T-helper 2 cell treated with Interferon-gamma antibody and Interleukin-4, amounts not matched to agents 5 μg/mL and 100 μg/mL, for 36 hours (primary cell): Measurements from ENCODE around the gene CYSTM1.

Source experiments
- DNase-seq: peaks from one replicate; pipeline ENCODE4 v3.0.0; 2021; ENCODE audit warnings: low spot score
- H3K27ac Mint-ChIP-seq: one replicate; pipeline ENCODE4 v1.8.0; 2021; ENCODE audit warnings: mild to moderate bottlenecking, mixed read lengths
- H3K27me3 Mint-ChIP-seq: one replicate; pipeline ENCODE4 v1.8.0; 2021; ENCODE audit warnings: low read depth, mixed read lengths
- H3K36me3 Mint-ChIP-seq: one replicate; pipeline ENCODE4 v1.8.0; 2021; ENCODE audit warnings: low read depth, mixed read lengths
- H3K4me1 Mint-ChIP-seq: one replicate; pipeline ENCODE4 v1.8.0; 2021; ENCODE audit warnings: low read depth, mixed read lengths
- H3K4me3 Mint-ChIP-seq: one replicate; pipeline ENCODE4 v1.8.0; 2022; ENCODE audit warnings: mild to moderate bottlenecking, moderate library complexity, mixed read lengths
- H3K9me3 Mint-ChIP-seq: one replicate; pipeline ENCODE4 v1.8.0; 2021; ENCODE audit warnings: mixed read lengths

CYSTM1 gene

DNA sequence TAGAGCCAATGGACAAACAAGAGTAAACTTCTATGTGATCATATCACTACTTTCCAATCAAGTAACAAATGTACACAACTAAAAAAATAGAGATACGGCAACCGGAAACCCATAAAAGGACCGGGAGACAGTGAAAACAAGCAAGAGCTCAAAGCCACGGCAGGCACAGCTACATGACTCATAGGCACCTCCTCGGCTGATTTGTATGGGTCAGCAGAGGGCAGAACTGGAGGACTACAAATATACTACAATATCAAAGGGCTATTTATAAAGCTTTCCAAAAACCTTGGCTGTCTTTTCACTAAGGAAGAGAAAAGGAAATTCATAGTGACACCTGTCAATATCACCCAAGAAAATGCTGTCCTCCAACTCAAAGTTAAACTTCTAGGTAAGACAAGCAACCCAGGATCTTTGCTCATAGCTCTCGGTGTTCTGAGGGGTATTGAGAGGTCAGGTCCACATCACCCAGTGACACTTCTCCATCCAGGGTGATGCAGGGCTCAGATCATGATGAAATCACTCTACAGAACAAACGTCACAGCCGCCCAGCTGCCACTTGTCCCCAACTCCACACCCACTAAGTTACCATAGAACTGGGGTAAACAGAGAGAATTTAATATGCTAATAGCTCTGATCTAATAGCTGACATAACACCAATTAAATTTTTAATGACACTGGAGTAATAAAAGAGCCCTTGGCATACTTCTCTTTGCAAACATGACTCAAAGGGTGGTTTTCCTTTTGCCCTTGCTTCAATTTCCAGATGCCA lies 86.6 kb downstream of the CYSTM1 start:
- Mint-ChIP-seq H3K27me3 (no peaks in the 10 kb centered on the region), H3K4me1 (peaks cover 45% of the 10 kb centered on the region), H3K27ac (peak overlapping the region; percentile 45), H3K9me3 (no peaks in the 10 kb centered on the region), H3K4me3 (no peak overlapping the region), H3K36me3 (peaks cover 30% of the 10 kb centered on the region)
- DNase-seq, result no peak

DNA sequence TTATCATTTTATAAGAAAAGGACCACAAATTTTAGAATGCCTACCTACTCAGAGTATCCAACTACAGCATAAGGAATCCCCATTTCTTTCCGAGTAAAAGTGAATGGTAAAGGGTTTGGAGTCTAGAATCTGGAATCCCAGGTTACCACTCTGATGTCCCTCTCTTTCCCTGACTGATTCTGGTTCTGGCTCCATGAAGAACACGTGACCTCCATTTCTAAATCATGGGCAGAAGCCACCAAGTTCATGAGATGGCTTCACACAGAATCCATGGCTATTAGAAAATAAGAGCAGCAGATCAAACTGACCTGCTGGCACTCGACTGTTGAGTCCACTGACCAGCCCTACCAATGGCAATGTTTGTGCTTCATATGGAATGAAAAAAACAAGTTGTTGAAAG lies 87.2 kb downstream of the CYSTM1 start:
- peaks cover 50% of the 10 kb centered on the region for H3K4me1 Mint-ChIP-seq
- H3K27ac Mint-ChIP-seq, result no peak overlapping the region
- peaks cover 30% of the 10 kb centered on the region for H3K36me3 Mint-ChIP-seq
- DNase-seq, result no peak
- no peak overlapping the region for H3K4me3 Mint-ChIP-seq
- no peaks in the 10 kb centered on the region for H3K27me3 Mint-ChIP-seq
- no peaks in the 10 kb centered on the region for H3K9me3 Mint-ChIP-seq

DNA sequence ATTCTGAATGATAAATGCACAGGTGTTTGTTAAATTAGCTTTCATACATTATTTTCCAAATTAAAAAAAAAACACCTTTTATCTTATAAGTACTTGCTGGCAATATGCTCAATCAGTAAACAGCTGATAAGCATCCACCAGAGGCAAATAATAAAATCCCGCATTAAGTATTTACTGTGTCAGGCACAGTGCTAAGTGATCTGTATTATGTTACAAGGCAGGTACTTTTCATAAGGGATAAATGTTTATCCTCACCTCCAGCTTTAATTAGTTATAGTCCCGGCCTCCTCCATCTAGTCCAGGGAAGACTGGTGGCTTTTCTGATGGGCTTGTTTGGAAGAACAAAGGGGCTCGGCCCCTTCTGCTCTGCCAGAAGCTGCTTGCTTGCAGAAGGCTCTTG lies 87.9 kb downstream of the CYSTM1 start:
- no peak for DNase-seq
- no peaks in the 10 kb centered on the region for H3K27me3 Mint-ChIP-seq
- no peak overlapping the region for H3K27ac Mint-ChIP-seq
- peaks cover 25% of the 10 kb centered on the region for H3K36me3 Mint-ChIP-seq
- H3K4me1 Mint-ChIP-seq, result peaks cover 50% of the 10 kb centered on the region
- H3K4me3 Mint-ChIP-seq, result no peak overlapping the region
- no peaks in the 10 kb centered on the region for H3K9me3 Mint-ChIP-seq

GRCh38 chr5:140265845-140266244 lies 90.9 kb downstream of the CYSTM1 start:
- peaks cover 4% of the 10 kb centered on the region for H3K36me3 Mint-ChIP-seq
- H3K4me3 Mint-ChIP-seq, result peak overlapping the region; percentile 6
- no peaks in the 10 kb centered on the region for H3K27me3 Mint-ChIP-seq
- H3K27ac Mint-ChIP-seq, result peak overlapping the region; percentile 42
- DNase-seq, result no peak
- H3K9me3 Mint-ChIP-seq, result no peaks in the 10 kb centered on the region
- H3K4me1 Mint-ChIP-seq, result peaks cover 35% of the 10 kb centered on the region

DNA sequence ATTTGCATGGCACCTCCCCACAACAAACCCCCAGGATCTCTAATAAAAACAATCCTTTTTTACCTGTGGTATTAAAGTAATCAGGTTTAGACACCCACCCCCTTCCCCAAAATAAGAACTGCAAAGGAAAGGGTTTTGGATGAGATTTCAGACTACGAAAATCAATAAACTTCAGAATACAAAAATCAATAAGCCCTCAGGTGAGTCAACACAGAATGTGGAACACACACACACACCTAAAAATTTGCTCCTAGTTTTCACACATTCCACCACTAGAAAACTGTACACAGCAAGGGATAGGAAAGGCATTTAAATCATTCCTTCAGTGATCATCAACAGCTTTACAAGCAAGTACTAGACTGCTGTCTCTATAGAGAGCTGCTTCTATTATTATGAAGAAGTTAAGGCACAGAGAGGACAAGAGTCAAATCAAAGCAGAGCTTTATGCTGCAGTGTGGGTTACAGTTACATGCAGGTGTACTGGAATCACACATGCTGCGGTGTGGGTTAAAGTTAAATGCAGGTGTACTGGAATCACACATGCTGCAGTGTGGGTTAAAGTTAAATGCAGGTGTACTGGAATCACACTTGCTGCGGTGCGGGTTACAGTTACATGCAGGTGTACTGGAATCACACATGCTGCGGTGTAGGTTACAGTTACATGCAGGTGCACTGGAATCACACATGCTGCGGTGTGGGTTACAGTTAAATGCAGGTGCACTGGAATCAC lies 91.6 kb downstream of the CYSTM1 start:
- Mint-ChIP-seq H3K27ac (peak overlapping the region; percentile 42), H3K4me3 (peak overlapping the region; percentile 7), H3K27me3 (no peaks in the 10 kb centered on the region), H3K4me1 (peaks cover 33% of the 10 kb centered on the region), H3K9me3 (no peaks in the 10 kb centered on the region), H3K36me3 (peaks cover 4% of the 10 kb centered on the region)
- DNase-seq, result no peak

GRCh38 chr5:140267201-140267540 lies 92.2 kb downstream of the CYSTM1 start:
- peaks cover 4% of the 10 kb centered on the region for H3K36me3 Mint-ChIP-seq
- H3K27me3 Mint-ChIP-seq, result no peaks in the 10 kb centered on the region
- H3K4me1 Mint-ChIP-seq, result peaks cover 31% of the 10 kb centered on the region
- H3K4me3 Mint-ChIP-seq, result peak overlapping the region; percentile 6
- DNase-seq, result no peak
- no peaks in the 10 kb centered on the region for H3K9me3 Mint-ChIP-seq
- no peak overlapping the region for H3K27ac Mint-ChIP-seq

DNA sequence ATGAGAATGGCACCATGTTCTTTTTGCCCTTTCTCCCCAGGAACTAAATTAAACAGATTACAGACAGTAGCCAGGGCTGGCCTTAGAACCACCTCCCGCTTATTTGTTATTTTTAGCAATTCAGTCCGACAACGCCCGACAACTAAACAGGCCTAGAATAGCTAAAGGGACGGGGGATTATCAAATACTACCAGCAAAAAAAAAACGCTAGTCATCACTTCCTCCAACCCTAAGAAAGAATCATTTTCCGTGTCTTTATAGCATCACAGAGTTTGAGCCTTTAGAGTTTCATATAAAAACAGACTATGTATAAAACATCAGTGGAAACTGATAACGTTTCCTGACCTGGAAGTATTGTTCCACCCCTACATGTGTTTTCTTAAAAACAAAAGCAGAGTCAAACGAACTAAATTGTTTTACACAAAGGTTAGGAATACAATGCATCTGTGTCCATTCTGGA lies 92.6 kb downstream of the CYSTM1 start:
- H3K4me1 Mint-ChIP-seq, result peaks cover 31% of the 10 kb centered on the region

DNA sequence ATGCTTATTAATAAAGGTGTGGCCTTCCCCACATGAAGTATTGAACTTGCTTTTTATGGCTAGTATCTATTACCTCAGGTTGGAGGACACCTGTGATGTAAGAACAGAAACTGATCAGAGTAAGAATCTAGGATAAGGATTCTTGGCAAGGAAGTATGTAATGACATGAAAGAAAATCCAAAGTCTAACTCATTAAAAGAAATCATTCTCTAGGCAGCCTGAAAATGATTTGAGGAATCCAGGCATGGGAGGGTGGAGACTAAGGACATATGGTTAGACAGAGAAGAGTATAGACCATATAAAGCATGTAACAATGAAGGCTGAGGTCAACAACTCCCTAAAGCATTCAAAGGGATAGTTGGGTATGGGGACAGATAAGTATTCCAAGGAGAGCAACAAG lies 95.0 kb downstream of the CYSTM1 start:
- H3K4me3 Mint-ChIP-seq, result no peak overlapping the region
- peaks cover 6% of the 10 kb centered on the region for H3K36me3 Mint-ChIP-seq
- H3K4me1 Mint-ChIP-seq, result peaks cover 33% of the 10 kb centered on the region
- H3K27me3 Mint-ChIP-seq, result no peaks in the 10 kb centered on the region
- DNase-seq, result no peak
- no peaks in the 10 kb centered on the region for H3K9me3 Mint-ChIP-seq
- H3K27ac Mint-ChIP-seq, result no peak overlapping the region

More for the DNA sequence above, 92.6 kb downstream of the CYSTM1 start:
- no peak for DNase-seq
- Mint-ChIP-seq H3K36me3 (peaks cover under 1% of the 10 kb centered on the region), H3K4me3 (peak overlapping the region; percentile 6), H3K27ac (no peak overlapping the region), H3K27me3 (no peaks in the 10 kb centered on the region), H3K9me3 (no peaks in the 10 kb centered on the region)

DNA sequence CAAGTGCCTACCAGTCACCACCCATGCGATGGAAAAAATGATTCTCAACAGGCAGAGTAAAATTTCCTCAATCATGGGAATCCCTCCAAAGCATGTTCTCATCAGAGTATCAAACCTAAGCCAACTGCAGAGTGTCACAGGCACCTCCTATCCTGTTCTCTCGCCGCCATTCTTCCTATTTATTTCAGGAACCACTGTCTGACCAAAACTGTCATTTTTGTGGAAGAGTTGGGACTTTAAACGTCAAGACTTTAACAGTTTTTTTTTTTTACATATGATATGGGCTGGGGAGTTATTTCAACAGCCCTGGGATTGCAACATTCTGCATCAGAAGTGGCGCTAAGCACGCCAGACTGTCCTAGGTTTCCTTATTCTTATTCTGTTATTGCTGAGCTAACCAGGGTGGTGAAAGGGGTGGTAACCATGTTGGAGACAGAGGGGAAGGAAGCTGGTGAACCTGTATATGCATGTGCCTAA lies 98.5 kb downstream of the CYSTM1 start:
- no peak overlapping the region for H3K4me3 Mint-ChIP-seq
- no peaks in the 10 kb centered on the region for H3K9me3 Mint-ChIP-seq
- H3K27ac Mint-ChIP-seq, result no peak overlapping the region
- no peak for DNase-seq
- peaks cover 14% of the 10 kb centered on the region for H3K36me3 Mint-ChIP-seq
- no peaks in the 10 kb centered on the region for H3K27me3 Mint-ChIP-seq
- H3K4me1 Mint-ChIP-seq, result peaks cover 4% of the 10 kb centered on the region

DNA sequence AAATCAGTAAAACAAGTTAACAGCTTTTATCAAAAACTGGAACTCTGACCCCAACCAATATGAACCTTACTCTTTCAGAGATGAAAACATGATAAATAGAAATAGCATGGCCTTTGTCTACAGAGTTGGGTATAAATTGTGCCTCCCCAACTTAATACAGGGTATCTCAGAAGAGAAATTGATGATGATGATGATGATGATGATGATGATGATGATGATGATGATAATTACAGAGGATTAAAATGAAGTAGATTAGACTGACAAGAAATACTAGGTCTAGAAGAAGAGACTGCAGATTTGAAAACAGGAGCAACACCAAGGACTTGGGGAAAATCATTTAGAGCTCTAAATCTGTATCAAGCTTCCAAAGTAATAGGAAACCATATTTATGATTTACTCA lies 100.8 kb downstream of the CYSTM1 start:
- H3K9me3 Mint-ChIP-seq, result no peaks in the 10 kb centered on the region
- no peak overlapping the region for H3K27ac Mint-ChIP-seq
- no peak for DNase-seq
- H3K36me3 Mint-ChIP-seq, result peaks cover 18% of the 10 kb centered on the region
- no peaks in the 10 kb centered on the region for H3K27me3 Mint-ChIP-seq
- H3K4me3 Mint-ChIP-seq, result no peak overlapping the region
- peaks cover 8% of the 10 kb centered on the region for H3K4me1 Mint-ChIP-seq

- Mint-ChIP-seq H3K36me3 (peaks cover 8% of the 10 kb centered on the region), H3K4me3 (no peak overlapping the region), H3K4me1 (peaks cover 8% of the 10 kb centered on the region), H3K27ac (no peak overlapping the region), H3K27me3 (no peaks in the 10 kb centered on the region), H3K9me3 (no peaks in the 10 kb centered on the region)
- no peak for DNase-seq
Measured at GRCh38 chr5:140282266-140282665, 107.3 kb downstream of the CYSTM1 start.

- H3K4me1 Mint-ChIP-seq, result peaks cover 8% of the 10 kb centered on the region
- no peaks in the 10 kb centered on the region for H3K9me3 Mint-ChIP-seq
- H3K4me3 Mint-ChIP-seq, result no peak overlapping the region
Measured at GRCh38 chr5:140284013-140284412, 109.0 kb downstream of the CYSTM1 start.

GRCh38 chr5:140286424-140286823 lies 111.4 kb downstream of the CYSTM1 start:
- H3K27me3 Mint-ChIP-seq, result no peaks in the 10 kb centered on the region
- no peaks in the 10 kb centered on the region for H3K9me3 Mint-ChIP-seq
- no peak for DNase-seq
- no peak overlapping the region for H3K4me3 Mint-ChIP-seq
- peaks cover 10% of the 10 kb centered on the region for H3K4me1 Mint-ChIP-seq
- no peak overlapping the region for H3K27ac Mint-ChIP-seq
- peaks cover 5% of the 10 kb centered on the region for H3K36me3 Mint-ChIP-seq

More at GRCh38 chr5:140284013-140284412, 109.0 kb downstream of the CYSTM1 start:
- Mint-ChIP-seq H3K36me3 (peaks cover 1% of the 10 kb centered on the region), H3K27me3 (no peaks in the 10 kb centered on the region), H3K27ac (no peak overlapping the region)
- no peak for DNase-seq

- no peaks in the 10 kb centered on the region for H3K9me3 Mint-ChIP-seq
- no peak for DNase-seq
- peaks cover 5% of the 10 kb centered on the region for H3K36me3 Mint-ChIP-seq
- H3K27me3 Mint-ChIP-seq, result no peaks in the 10 kb centered on the region
- H3K4me1 Mint-ChIP-seq, result peaks cover 9% of the 10 kb centered on the region
- H3K27ac Mint-ChIP-seq, result no peak overlapping the region
- H3K4me3 Mint-ChIP-seq, result no peak overlapping the region
Measured at GRCh38 chr5:140287801-140288521, 113.0 kb downstream of the CYSTM1 start.
